GOT3 (cell line): ENCODE data around the gene MYOG.

Experiments used
- DNase-seq: peaks from one replicate; lab custom pipeline; 2025; ENCODE audit warnings: mixed read lengths; lab: John Stamatoyannopoulos, UW

MYOG gene

GRCh38 chr1:203072002-203072602 lies 13.7 kb downstream of the MYOG start:
- no peak for DNase-seq

DNA sequence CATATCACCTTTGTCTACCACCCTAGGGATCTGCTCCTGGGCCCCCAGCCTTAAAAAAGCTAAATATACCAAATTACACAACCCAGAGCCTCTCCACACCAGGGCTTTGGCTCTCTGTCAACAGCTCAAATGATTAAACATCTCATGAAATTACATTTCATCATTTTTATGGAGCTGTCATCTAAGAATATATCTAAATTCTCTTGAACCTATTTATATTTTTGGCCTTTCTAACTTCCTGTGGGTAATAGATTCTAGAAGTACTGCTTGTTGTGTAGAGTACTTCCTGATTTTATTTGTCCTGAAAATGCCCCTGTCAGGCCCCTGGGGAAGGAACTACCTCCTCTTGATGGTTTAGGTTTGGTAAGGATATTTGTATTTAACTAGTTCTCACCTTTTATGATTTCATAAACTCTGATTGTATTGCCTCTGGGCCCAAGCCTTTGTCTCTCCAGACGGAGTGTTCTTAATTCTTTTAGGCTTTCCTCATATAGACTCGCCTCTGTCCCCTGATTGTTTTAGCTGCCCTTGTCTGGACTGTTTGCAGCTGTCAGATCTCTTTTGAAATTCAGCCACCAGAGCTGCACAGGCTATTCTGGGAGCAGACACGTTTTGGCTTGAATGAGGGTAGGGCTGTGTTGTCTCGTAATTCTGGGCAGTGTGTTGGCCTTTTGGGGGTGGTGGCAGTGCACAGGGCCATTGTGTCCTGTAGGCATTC lies 16.6 kb downstream of the MYOG start:
- no peak for DNase-seq

DNA sequence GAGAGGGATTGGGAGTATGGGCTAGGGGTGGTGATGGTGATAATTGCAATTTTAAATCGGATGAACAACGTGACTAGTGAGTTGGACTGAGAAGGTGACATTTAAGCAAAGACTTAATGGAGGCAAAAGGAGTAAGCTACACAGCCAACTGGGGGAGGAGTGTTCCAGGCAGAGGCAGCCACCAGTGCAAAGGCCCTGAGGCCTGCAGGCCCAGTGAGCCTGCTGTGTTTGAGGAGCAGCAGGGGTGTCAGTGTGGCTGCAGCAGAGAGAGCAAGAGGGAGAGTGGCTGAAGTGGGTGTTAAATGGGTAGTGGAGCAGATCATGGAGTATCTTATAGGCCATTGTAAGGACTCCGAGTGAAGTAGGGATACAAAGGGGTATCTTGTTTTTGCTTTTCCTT lies 18.8 kb downstream of the MYOG start:
- no peak for DNase-seq

DNA sequence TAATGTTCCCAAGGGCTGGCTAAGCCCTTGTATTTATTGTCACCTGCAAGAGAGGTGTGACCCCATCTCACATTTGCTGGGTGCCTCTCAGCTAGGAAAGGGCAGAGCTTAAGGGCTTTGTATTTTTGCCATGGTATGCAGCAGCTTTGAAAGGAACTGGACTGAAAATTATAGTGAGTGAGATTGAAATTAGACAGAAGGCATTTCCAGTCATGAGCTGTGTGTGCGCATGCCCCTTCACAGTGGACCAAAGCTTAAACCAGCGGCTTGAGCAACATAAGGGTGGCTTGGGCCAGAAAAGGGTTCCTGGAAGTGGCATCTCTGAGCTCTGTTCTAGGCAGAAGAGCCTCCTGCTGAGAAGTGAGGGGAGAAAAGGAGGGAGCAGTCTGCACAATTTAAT lies 19.8 kb downstream of the MYOG start:
- DNase-seq, result no peak

- DNase-seq, result no peak
Observed at GRCh38 chr1:203065191-203065590, 20.6 kb downstream of the MYOG start.

GRCh38 chr1:203063287-203063686 lies 22.5 kb downstream of the MYOG start:
- no peak for DNase-seq

DNA sequence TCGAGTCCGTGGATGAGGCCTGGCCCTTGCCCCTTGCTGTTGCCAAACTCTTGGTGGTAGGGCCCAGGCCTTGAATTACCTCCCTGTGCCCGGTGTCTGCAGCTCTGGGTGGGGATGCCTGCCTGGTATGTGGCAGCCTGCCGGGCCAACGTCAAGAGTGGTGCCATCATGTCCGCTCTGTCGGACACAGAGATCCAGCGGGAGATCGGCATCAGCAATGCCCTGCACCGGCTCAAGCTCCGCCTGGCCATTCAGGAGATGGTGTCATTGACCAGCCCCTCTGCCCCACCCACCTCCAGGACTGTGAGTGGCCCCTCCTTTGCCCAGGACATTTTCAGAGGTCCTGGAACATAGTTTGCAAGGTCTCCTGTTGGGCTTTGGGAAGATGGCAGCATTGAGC lies 25.7 kb downstream of the MYOG start:
- no peak for DNase-seq

DNA sequence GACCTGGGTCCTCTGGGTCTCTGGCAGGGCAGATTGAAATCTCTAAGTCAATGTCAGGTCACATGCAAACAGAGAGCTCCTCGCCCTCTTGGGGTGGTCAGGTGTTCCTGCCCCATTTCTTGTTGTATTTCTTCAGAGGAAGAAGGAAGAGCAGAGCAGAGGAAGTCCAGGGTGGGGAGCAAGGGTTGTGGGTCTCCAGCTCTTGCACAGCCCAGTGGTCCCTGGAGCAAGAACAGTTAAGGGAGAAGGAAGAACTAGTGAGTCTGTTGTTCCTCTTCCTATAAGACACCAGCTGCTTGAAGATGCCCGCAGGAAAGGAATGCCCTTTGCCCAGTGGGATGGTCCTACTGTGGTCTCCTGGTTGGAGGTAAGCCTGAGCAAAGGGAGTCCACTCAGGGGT lies 26.3 kb downstream of the MYOG start:
- no peak for DNase-seq

GRCh38 chr1:203058676-203058935 lies 27.2 kb downstream of the MYOG start:
- no peak for DNase-seq

GRCh38 chr1:203057911-203058675 lies 27.7 kb downstream of the MYOG start:
- DNase-seq, result no peak

- DNase-seq, result no peak
Observed at GRCh38 chr1:203056516-203056915, 29.3 kb downstream of the MYOG start.

- no peak for DNase-seq
Observed at GRCh38 chr1:203056012-203056411, 29.8 kb downstream of the MYOG start.

DNA sequence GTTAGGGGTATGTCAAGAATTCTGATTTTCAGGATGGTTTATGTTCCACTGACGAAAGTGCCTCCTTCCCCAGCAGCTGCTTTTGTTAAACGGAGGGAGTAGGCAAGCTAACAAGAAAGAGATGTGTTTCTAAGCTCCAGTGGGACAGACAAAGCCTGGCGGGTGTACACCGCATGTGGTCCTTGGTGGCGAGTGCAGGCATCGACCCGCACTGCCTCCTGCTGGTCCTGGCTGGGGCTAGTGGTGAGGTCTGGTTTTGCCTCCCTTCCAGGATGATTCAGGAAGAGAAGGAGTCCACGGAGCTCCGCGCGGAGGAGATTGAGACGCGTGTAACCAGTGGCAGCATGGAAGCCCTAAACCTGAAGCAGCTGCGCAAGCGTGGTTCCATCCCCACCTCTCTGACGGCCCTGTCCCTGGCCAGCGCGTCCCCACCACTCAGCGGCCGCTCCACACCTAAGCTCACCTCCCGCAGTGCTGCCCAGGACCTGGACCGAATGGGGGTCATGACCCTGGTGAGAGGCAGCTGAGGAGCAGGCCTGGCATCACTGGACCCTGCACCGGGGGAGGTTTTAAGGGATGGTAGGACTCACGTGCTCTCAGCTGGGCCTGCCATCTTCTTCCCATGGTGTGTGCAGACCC lies 30.5 kb downstream of the MYOG start:
- no peak for DNase-seq

GRCh38 chr1:203054642-203055041 lies 31.2 kb downstream of the MYOG start:
- no peak for DNase-seq

DNA sequence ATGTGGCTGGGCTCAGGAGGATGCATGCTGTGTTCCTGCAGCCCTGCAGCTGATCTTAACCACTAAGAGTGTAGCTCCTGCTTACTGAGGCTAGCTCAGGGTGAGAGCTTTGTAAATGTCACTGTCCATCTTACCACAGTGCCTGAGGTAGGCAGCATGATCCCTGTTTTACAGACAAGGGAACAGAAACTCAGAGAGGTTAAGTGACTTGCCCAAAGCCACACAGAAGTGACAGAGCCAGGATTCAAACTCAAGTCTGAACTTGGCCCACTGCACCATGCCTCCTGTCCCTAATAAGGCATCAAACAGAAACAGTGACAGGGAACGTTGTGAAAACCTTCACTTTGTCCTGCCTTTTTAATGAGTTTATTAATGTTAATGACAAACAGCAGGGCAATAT lies 31.6 kb downstream of the MYOG start:
- DNase-seq, result no peak

- DNase-seq, result no peak
Observed at GRCh38 chr1:203052601-203053000, 33.2 kb downstream of the MYOG start.

DNA sequence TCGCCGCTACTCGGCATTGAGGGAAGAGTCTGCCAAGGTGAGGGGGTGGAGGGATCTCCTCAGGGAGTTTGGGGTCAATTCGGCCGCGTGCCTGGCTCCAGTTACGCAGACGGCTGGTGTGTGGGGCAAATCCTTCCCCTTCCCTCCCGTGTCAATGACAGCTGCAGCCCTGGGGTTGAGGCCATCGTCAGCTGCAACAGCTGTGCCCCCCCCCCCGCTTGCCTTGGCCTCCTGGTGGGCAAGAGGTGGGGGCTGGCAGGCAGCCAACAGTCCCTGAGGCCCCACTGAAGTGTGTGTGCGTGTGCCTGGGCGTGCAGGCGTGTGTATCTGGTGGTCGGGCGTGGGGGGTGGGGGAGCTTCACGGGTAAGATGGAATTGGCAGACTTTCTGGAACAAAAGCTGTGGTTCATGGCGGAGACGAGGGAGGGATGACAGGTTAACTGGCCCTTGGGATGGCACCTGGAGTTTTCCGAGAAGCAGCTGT lies 33.9 kb downstream of the MYOG start:
- DNase-seq, result no peak

- DNase-seq, result no peak
Observed at GRCh38 chr1:203050826-203051225, 35.0 kb downstream of the MYOG start.

GRCh38 chr1:203049576-203050180 lies 36.1 kb downstream of the MYOG start:
- no peak for DNase-seq

GRCh38 chr1:203049077-203049476 lies 36.7 kb downstream of the MYOG start:
- DNase-seq, result no peak

DNA sequence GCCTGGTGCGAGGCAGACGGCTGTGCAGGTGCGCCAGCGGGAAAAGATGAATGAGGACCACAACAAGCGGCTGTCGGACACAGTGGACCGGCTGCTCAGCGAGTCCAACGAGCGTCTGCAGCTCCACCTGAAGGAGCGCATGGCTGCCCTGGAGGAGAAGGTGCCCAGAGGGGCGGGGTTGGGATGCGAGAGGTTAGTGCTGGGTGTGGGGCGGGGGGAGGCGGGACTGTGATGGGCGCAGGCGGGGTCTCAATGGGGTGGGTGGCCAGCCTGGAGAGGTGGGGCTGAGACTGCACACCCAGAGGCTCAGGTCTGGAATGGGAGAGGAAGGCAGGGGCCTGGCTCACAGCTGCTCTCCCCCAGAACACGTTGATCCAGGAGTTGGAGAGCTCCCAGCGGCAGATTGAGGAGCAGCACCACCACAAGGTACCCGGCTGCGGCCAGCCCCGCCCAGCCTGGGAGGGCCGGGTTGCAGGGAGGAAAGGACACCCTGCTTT lies 37.2 kb downstream of the MYOG start:
- no peak for DNase-seq

DNA sequence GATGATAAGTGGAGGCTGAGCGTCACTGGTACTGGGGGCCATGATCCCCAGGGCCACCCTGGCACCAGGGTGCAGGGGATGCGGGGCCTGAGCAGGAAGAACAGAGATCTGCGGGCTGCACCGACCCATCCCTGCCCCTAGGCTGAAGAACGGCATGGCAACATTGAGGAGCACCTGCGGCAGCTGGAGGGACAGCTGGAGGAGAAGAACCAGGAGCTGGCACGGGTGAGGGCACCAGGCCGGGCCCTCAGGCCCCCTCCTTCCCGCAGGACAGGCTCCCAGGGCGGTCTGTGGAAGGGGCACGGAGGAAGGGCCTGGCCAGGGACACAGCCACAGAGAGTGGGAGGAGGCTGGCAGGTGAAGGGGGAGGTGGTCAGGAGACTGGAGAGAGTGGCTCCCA lies 37.7 kb downstream of the MYOG start:
- DNase-seq, result no peak
